ENCODE measurements around the gene KCNT2.

GRCh38 chr1:196527919-196528318 lies 80.3 kb downstream of the KCNT2 start:
- no peak for TF ChIP-seq POLR2AphosphoS2 (IDR thresholded peaks at IDR 0.05; ENCODE audit: low read depth, low read length)
- no peak for TF ChIP-seq FOXK2 (IDR thresholded peaks at IDR 0.05)
- TF ChIP-seq POU2F2 (IDR thresholded peaks at IDR 0.05; ENCODE audit: borderline replicate concordance, low read depth, low read length): no peak
- TF ChIP-seq, protein P1, sequence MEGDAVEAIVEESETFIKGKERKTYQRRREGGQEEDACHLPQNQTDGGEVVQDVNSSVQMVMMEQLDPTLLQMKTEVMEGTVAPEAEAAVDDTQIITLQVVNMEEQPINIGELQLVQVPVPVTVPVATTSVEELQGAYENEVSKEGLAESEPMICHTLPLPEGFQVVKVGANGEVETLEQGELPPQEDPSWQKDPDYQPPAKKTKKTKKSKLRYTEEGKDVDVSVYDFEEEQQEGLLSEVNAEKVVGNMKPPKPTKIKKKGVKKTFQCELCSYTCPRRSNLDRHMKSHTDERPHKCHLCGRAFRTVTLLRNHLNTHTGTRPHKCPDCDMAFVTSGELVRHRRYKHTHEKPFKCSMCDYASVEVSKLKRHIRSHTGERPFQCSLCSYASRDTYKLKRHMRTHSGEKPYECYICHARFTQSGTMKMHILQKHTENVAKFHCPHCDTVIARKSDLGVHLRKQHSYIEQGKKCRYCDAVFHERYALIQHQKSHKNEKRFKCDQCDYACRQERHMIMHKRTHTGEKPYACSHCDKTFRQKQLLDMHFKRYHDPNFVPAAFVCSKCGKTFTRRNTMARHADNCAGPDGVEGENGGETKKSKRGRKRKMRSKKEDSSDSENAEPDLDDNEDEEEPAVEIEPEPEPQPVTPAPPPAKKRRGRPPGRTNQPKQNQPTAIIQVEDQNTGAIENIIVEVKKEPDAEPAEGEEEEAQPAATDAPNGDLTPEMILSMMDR (IDR thresholded peaks at IDR 0.05 in 2 of 3, conservative IDR thresholded peaks at IDR 0.05 in 1 of 3; ENCODE audit: control insufficient read depth in 2 of 3, extremely low read depth in 1 of 3, insufficient read depth in 1 of 3, low read depth in 3 of 3, low read length in 3 of 3): no peak
- no peak for TF ChIP-seq SP1 (IDR thresholded peaks at IDR 0.05; ENCODE audit: low read depth, low read length)
- no peak for TF ChIP-seq TARDBP (IDR thresholded peaks at IDR 0.05; ENCODE audit: borderline replicate concordance)
- TF ChIP-seq MEF2A (IDR thresholded peaks at IDR 0.05; ENCODE audit: insufficient read depth, low read depth, low read length): no peak
- no peak for TF ChIP-seq RBBP5 (conservative IDR thresholded peaks at IDR 0.05)
- no peak for TF ChIP-seq EZH2 (IDR thresholded peaks at IDR 0.05; ENCODE audit: borderline replicate concordance, control insufficient read depth, low read depth, low read length)
- TF ChIP-seq NBN (IDR thresholded peaks at IDR 0.05): no peak
- no peak for TF ChIP-seq EED (IDR thresholded peaks at IDR 0.05; ENCODE audit: low read depth)
- TF ChIP-seq HDAC6 (IDR thresholded peaks at IDR 0.05; ENCODE audit: unreplicated experiment): no peak
- no peak for TF ChIP-seq MAX (IDR thresholded peaks at IDR 0.05; ENCODE audit: low read depth, low read length)
- TF ChIP-seq, protein P2, sequence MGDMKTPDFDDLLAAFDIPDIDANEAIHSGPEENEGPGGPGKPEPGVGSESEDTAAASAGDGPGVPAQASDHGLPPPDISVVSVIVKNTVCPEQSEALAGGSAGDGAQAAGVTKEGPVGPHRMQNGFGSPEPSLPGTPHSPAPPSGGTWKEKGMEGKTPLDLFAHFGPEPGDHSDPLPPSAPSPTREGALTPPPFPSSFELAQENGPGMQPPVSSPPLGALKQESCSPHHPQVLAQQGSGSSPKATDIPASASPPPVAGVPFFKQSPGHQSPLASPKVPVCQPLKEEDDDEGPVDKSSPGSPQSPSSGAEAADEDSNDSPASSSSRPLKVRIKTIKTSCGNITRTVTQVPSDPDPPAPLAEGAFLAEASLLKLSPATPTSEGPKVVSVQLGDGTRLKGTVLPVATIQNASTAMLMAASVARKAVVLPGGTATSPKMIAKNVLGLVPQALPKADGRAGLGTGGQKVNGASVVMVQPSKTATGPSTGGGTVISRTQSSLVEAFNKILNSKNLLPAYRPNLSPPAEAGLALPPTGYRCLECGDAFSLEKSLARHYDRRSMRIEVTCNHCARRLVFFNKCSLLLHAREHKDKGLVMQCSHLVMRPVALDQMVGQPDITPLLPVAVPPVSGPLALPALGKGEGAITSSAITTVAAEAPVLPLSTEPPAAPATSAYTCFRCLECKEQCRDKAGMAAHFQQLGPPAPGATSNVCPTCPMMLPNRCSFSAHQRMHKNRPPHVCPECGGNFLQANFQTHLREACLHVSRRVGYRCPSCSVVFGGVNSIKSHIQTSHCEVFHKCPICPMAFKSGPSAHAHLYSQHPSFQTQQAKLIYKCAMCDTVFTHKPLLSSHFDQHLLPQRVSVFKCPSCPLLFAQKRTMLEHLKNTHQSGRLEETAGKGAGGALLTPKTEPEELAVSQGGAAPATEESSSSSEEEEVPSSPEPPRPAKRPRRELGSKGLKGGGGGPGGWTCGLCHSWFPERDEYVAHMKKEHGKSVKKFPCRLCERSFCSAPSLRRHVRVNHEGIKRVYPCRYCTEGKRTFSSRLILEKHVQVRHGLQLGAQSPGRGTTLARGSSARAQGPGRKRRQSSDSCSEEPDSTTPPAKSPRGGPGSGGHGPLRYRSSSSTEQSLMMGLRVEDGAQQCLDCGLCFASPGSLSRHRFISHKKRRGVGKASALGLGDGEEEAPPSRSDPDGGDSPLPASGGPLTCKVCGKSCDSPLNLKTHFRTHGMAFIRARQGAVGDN (IDR thresholded peaks at IDR 0.05): no peak

Data from GM12878 (cell line).